Gastrocnemius medialis (tissue), 4 donors: ENCODE results near the gene FYN.

Source experiments
- POLR2A ChIP-seq, 2 donors: fragments of 450-650 bp; IDR thresholded peaks; one replicate each; pipeline ENCODE4 v1.6.1; 2017; ENCODE audit warnings: antibody characterized with exemption in 2 of 2, mild to moderate bottlenecking in 2 of 2, moderate library complexity in 2 of 2
- TF ChIP-seq, protein P1 (sequence below), 5 experiments: fragments of 450-650 bp in 3 of 5; fragments of 200-600 bp in 2 of 5; sonication (generic) in 2 of 5; IDR thresholded peaks in 4 of 5; conservative IDR thresholded peaks in 1 of 5; 1 replicate in 4 of 5; 2 replicates in 1 of 5; pipeline ENCODE4 v1.5.1; 2016 to 2019; ENCODE audit warnings: antibody characterized with exemption in 5 of 5, mild to moderate bottlenecking in 3 of 5, moderate library complexity in 3 of 5

DNA sequence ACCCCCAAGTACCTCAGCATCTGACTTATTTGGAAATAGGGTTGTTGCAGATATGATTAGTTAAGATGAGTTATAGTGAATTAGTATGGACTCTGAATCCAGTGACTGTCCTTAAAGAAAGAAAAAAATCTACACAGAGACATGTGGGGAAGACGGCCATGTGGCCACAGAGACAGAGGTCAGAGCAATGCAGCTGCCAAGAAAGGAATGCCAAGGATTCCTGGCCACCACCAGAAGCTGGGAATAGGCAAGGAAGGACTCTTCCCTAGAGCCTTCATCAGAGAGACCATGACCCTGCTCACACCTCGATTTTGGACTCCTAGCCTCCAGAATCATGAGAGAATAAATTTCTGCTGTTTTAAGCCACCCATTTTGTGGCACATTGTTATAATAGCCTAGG lies 81.8 kb downstream of the FYN start:
- TF ChIP-seq, protein P1, sequence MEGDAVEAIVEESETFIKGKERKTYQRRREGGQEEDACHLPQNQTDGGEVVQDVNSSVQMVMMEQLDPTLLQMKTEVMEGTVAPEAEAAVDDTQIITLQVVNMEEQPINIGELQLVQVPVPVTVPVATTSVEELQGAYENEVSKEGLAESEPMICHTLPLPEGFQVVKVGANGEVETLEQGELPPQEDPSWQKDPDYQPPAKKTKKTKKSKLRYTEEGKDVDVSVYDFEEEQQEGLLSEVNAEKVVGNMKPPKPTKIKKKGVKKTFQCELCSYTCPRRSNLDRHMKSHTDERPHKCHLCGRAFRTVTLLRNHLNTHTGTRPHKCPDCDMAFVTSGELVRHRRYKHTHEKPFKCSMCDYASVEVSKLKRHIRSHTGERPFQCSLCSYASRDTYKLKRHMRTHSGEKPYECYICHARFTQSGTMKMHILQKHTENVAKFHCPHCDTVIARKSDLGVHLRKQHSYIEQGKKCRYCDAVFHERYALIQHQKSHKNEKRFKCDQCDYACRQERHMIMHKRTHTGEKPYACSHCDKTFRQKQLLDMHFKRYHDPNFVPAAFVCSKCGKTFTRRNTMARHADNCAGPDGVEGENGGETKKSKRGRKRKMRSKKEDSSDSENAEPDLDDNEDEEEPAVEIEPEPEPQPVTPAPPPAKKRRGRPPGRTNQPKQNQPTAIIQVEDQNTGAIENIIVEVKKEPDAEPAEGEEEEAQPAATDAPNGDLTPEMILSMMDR (IDR thresholded peaks at IDR 0.05 in 4 of 5, conservative IDR thresholded peaks at IDR 0.05 in 1 of 5): no peak
- no peak for TF ChIP-seq POLR2A (IDR thresholded peaks at IDR 0.05)
